GM19463 (cell line): ENCODE results near the gene ERFE.
"Not testable (repeated sequence)": the region's sequence is repeated elsewhere in the genome, so short reads cannot be mapped to it uniquely, and the experiment has no call there.

Experiments used
- ATAC-seq: cut with Tn5 transposase; IDR thresholded peaks from one replicate; pipeline ENCODE4 v1.9.1; 2021; ENCODE audit warnings: mild to moderate bottlenecking, moderate library complexity; ENCODE audit not compliant: unreplicated experiment

The ERFE gene

DNA sequence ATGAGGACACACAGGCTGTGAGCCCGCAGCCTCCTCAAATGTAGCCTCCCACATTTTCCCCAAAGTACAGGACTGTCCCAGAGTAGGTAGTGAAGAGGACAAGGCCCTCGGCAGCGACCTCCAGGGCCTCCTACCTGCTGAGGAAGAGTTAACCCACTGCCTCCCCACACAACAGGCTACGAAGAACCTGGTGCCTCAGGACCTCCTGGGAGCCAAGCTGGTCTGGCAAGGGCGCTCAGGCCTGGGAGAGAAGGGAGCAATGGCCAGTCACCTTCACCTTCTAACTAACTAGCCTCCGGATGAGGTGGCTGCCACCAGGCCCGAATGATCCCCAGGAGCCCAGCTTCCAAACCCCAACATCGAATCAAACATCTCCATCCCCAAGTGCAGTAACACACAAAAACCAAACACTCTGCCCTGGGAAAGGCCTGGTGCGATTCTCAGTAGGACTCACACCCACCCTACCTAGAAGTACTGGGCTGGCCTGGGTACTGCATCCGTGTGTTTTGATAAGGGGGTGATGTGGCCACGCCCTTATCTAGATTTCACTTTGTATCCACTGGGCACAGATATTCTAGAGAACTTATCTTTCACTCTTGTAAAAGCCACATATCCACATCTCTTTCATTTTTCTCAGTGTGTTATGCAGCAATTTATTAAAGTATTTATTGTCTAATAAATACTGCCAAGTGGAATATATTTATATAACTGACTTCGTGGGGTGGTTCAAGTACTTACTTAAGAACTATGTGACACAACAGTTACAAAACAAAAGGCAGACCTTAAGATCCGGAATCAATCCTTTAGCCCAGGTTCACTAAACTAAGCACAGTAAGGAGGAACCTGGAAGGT, 9.7 kb downstream of the ERFE start:
- ATAC-seq: no peak

DNA sequence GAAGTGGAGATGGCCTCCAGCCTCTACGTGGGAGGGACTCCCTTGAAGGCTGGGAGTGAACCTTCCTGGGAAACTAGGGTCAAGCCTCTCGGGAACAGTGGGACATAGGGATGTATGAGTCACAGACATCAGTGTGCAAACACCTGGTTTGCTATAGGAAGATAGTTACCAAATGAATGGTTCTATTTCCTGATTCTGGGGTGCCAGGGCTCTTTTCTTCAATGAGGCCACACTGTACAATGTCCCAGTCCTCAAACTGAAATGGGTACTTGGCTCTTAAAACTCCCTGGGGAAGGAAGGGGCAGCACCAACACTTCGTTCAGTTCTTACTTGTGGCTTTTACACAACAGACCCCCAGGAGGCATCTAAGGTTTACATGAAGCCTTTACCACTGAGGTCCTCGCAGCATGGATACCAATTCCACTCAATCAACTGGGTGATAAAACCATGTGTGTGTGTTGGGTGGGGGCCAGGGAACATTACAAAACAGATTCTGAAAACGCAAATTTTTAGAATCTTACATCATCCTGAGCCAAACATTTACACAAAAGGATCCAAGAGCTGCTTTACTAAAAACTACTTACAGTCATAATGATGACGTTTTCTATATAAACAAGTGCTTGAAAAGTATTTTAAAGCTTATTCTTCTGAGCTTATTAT, 10.4 kb downstream of the ERFE start:
- ATAC-seq: no peak

DNA sequence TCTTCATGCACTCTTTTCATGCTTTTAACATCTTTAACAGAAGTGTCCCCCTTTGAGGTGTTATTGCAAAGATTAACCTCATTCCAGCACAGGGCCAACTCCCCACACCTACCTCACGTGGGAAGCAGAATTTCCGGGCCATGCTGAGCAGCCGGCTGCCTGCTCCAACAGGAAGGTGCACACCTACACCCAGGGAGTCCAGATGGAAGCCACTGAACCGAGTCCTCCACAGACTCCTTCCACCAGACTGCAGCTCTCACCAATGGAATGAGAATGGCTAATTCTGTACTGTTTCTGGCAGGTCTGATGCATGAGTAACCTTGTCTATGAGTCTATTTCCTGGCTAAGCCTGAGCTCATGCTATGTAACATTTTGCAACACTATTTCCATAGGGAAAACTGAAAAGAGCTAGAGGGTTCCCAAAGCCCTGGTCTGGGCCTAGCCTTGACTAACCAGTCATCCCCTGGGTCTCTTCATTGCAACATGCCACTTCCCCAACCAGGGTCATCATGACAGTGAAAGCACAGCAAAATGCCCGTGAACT, 11.0 kb downstream of the ERFE start:
- no peak for ATAC-seq

DNA sequence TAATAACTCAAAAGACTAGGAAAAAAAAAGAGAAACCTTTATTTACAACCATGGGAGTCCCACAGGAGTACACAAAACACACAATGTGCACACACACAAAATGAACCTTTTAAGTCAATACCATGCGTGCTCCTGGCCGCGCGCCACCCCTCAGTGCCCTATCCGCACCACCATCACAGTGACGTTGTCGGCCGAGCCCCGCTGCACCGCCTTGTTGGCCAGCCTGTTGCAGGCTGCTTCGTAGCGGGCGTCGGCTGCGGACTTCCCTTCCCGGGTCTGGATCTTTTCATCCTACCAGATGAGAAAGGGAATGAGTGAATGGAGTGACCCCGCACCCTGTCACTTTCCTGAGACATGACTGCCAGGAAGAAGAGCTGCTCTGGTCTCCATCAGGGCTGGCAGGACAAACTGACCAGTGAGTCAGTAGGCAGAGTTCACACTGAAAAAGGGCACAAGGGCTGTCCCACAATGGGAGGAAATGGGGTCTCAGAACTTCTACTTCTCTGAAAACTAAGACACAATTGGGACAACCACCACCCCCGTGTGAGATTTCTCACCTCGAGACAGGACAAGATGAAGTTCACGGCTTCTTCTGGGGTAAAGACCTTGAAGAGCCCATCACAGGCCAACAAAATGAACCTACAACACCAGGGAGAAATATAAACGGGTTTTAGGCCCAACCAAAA, 11.8 kb downstream of the ERFE start:
- ATAC-seq: no peak

DNA sequence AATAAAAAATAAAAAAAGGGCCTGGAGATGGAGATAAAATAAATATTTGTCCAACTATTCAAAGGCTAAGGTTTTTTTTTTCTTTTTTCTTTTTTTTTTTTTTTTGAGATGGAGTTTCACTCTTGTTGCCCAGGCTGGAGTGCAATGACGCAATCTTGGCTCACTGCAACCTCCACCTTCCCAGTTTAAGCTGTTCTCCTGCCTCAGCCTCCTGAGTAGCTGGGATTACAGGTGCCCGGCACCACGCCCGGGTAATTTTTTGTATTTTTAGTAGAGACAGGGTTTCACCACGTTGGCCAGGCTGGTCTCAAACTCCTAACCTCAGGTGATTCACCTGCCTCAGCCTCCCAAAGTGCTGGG, 12.3 kb downstream of the ERFE start:
- ATAC-seq: not testable (repeated sequence)

DNA sequence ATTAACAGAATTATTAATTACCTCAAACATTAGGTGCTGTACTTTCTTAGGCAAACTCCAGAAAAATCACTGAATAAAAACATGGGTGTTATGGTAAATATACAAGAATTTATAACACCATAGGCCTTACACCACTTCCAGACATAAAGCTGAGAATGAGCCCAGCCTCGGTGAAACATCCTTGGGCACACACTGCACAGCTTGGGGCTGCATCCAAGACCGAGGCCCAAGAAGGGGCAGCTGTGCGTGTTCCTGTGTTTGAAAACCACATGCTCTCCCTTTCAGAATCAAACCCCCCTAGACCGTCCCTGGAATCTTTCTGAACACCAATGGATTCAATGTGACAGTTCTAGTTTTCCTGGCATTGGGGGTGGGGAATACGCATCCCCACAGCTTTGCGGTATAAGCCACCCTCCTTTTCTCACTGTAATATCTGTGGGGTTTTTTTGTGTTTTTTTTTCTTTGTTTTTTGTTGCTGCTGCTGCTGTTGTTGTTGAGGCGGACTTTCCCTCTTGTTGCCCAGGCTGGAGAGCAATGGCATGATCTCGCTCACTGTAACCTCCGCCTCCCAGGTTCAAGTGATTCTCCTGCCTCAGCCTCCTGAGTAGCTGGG, 12.9 kb downstream of the ERFE start:
- no peak for ATAC-seq

DNA sequence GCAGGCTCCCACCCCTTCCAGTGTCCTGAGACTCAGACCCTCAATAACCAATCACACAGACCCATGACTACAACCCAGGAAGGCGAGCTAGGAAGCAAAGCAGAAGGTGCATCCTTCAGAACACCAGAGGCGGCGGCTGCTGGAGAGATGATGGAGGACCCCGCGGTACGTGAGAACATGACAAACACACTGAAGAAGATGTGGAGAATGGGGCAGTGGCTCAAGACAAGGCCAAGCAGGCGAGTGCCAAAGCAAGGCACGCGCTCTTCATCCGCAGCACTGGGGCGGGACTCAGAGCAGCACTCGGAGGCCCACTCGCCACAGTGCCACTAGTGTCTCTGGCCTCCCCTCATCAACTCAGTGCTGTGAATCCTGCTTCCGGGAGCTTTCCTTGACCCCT, 13.7 kb downstream of the ERFE start:
- no peak for ATAC-seq

DNA sequence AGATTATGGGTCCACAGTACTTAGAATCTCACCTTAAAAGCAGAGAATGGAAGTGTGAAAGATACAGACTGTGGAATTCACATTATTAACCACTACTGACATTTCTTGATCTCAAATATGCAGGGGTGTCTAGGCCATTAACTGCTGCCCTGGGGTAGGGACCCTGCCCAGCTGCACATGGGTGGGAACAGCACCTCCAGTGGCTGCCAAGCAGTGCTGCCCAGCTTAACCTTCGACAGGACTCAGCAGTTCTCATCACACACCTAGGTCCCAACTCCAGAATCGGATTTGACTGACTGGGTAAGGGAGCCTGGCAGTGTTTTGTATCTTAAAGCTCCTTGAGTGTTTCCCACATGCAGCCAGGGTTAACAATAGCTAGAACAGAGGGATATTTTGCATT, 14.9 kb downstream of the ERFE start:
- no peak for ATAC-seq

DNA sequence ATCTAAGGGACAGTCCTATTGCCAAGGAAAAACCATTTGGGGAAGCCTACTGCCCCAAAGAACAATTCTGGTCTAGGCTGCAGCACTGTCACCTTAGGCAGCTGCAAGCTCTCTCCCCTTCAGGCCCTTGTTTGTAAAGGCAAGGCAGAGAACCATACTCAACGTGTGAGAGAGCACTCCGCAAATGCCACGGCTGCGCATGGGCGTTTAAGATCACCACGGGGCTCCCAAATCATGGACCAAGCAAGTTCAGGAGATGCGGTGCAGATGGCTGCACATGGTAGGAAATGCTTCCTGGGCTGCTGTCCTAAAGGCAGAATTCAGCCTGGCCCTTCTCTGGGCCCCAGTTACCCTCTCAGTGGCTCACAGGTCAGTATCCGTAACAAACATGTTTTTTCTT, 15.5 kb downstream of the ERFE start:
- ATAC-seq: no peak

DNA sequence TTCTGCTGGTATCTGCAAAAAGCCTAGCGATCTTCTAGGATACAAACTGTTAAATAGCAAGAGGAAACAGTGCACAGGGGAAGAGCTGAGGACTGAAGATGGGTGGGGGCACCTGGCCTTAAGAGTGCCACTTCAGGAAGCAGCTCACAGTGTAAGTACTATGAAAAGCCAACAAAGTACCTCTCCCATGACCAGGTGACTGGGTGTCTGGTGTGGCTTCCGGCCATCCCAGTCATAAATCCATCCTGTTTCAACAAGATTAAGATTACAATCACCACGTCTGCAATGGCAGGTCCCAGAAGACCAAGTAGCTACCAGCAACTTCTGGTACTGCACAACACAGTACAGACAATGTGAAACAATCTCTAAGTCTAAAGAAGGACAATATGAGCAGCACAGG, 15.9 kb downstream of the ERFE start:
- ATAC-seq: no peak

DNA sequence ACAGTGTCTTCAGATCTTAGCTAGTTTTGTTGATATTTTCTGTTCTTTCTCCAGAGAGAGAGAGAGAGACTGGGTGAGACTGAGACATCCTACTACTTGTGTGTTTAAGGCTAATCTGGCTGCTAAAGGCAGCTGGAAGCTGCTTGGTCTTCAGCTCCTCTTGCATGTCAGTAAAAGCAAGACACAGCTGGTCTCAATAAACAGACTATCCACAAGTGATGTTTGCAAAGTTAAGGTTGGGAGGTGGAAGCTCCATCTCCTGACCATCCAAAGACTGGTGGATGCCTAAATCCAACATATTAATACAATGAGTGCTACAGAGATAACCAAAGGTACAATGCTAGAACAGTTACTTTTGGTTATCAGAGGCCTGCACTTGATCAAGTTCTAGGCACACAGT, 17.8 kb downstream of the ERFE start:
- ATAC-seq: no peak

DNA sequence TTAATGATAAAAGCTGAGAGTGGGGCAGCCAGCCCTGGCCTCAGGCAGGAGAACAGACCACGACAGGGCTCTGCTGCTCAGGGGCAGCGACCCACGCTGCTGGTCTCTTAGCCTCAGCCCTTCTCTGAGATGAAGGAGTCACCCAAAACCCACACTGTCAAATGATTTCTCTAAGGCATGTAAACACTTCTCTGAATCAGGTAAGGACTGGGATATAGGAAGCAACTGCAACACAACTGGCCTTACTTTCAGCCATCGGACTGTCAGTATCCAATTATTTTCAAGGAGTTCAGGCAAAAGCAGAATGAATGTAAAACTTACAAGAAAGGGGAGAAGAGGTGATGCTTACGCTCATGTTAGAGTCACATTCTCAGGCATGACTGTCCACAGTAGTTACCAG, 21.8 kb downstream of the ERFE start:
- ATAC-seq: no peak

DNA sequence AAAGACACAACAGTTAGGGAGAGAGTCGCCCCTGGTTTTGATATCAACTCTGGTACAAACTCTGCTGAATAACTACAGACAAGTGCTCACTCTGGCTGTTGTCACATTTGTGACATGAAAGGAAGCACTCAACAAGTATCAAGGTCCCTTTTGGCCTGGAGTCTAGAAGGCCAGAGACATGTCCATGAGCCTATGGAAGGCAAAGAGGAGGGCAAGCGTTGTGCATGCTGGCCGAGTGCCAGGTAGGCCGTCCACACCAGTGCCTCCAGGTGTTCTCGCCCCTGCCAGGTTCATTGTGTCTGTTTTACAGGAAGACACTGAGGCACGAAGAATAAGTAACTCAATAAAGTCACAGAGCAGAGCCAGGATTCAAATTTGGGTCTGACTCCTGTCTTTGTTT, 23.6 kb downstream of the ERFE start:
- no peak for ATAC-seq

DNA sequence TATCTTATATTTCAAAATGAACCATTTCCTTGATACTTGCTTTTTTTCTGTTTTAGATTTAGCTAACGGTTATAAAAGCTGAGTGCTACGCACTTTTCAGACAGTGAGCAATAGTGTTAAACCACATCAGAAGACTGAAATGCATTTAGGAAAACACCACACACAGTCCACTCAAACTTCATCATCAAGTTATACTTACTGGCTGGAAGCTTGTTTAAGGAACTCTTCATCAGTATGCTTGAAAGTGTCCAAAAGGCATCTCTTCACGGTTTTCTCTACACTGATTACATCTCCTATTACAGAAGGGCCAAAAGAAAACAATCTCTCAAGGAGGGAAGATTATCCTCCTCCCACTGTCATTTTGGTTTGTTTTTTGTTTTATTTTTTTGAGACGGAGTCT, 25.1 kb downstream of the ERFE start:
- no peak for ATAC-seq

DNA sequence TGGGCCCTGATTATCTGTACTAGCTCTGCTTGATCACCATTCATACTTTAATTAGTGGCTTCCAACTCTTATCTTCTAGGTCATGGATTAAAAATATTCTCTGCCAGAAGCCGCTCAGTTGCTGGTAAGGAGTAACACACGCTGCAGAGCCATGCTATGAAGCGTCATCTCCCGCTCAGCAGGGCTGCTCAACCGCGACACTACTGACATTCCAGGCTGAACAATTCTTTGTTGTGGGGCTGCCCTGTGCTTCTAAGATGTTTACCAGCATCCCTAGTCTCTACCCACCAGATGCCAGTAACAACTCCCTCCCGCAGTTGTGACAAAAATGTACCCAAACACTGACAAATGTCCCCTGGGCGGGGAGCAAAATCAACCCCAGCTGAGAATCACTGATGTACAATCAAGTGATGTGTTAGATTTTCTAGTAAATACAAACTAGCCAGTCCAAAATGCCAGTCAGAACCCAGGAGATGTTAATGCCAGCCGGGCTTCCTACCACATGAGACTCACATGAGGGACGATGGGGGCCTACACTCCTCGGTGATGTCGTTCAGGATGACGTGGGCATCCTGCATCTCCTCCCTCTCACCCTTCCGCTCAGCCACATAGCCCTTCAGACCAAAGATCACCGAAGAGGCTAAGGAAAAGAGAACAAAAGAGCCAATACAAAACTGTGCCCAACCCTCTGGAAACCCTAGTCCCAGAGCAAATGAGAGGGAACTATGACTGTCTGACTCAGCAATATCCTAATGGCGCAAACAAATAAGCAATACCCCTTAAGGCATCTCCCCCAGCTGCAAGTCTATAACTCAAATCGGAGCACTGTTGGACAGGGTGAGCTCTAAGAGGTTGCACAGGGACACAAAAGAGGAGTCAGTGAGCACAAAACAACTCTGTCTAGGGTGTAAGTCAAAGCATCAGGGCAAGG, 29.1 kb downstream of the ERFE start:
- ATAC-seq: no peak

DNA sequence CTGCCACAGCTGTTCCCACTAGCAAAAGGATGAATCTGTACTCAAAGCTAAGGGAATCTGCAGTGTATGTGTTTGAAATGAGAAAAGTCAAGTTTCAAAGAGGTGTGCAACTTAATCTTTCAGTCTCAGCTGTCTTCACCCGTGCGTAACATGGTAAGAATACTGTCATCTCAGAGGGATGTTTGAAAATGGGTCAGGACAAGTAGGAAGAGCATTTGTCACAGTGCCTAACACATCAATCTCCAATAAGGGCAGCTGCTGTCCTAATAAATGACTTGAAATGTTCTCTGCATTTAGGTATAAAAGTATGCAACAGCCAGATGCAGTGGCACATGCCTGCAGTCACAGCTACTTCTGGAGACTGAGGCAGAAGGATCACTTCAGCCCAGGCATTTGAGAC, 31.7 kb downstream of the ERFE start:
- ATAC-seq: no peak

DNA sequence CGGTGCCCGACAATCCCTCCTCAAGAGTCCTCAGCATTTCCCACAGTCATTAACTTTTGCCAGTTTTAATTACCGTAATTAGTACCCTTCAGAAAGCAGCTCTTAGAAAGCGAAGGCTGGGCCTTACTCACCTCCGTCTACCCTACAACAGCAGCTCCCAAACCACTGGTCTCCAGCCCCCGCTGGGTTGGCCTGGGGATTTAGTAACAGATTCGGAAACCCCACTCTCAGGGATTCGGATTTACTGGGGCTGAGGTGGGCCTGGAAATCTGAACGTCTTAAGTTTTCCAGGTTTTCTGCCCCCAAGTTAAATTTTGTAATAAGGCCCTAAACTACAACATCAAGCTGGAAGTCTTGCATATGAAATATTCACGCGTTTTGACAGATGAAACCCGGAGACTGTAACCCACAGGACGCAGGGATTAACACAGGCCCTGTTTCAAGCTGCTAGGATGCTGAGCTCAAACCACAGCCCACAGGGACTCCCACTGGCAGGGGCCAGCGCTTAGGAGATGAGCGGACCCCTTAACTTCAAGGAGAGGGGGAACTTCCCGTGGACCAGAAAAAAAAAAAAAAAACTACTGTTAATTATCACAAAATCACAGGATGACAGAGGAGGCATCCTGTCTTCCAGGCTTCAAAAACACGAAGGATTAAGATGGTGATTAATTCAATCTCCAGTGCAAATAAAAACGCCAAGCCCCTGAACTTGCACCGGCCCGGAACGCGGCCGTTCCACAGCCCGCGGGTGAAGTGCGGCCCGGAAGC, 43.7 kb downstream of the ERFE start:
- ATAC-seq: no peak

DNA sequence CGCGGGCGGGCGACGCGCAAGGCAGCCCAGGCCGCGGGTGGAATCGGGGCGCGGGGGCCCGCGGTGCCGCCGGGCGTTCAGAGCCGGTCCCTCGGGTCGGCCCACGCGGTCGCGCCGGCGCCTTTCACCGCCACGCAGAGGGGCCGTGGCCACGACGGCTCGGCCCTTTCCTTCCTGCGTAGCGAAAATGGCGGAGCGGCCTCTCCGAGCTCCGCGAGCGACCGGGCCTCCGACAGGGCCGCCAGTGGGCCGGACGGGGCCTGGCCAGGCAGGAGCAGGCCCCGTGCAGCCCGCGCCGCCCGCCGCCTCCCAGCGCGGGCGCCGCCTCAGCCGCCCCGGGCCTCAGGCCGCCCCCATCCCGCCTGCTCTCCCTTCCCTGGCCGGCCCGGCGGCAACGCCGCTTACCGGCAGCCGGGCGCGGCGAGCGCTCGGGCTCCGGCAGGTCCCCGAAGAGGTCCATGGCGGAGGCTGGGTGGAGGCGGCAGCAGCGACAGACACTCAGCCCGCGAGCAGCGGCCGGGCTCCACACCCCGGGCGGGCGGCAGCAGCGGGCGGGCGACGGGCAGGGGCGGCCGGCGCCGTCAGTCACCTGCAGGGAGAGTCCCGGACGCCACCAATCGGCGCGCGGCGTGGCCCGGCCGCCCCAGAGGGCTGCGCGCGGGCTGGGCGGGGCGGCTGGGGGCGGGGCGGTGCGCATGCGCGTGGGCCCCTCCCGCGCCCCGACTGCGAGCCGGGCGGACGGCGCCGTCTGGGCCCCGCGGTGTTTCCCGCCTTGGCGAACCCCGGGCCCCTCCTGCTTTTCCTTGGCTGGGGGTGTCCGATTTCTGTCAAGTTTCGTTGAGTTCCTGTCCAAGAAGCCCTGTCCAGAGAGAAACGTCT, 44.6 kb downstream of the ERFE start, which contains the start of gene ILKAP:
TSS of gene ILKAP (minus strand) at position 602 of the 879 bp plus-strand sequence. CDS start at position 460, 142 bp downstream.
- peak; percentile 97 for ATAC-seq
